HG03457 (cell line): ENCODE data around the gene NSD1.

Source experiments
- ATAC-seq: cut with Tn5 transposase; IDR thresholded peaks from one replicate; pipeline ENCODE4 v1.9.1; 2021; ENCODE audit warnings: moderate number of reproducible peaks; ENCODE audit not compliant: unreplicated experiment

NSD1 gene

DNA sequence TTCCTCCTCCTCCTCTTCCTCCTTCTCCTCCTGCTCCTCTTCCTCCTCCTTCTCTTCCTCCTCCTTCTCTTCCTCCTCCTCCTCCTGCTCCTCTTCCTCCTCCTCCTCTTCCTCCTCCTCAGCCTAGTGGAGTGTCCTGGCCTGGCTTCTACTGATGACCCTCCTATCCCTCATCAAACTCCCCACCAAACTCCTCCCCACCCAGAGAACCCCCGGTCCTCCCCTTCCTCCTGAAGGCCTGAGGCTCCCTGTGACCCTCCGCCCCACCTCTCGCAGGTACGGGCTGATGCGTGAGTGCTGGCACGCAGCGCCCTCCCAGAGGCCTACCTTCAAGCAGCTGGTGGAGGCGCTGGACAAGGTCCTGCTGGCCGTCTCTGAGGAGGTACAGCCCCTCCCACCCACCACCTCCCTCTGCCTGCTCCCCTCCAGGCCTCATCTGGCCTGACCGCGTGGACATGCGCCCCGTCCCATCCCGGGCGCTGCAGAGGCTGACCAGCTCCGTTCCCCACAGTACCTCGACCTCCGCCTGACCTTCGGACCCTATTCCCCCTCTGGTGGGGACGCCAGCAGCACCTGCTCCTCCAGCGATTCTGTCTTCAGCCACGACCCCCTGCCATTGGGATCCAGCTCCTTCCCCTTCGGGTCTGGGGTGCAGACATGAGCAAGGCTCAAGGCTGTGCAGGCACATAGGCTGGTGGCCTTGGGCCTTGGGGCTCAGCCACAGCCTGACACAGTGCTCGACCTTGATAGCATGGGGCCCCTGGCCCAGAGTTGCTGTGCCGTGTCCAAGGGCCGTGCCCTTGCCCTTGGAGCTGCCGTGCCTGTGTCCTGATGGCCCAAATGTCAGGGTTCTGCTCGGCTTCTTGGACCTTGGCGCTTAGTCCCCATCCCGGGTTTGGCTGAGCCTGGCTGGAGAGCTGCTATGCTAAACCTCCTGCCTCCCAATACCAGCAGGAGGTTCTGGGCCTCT lies 36.3 kb upstream of the NSD1 start:
- ATAC-seq, result no peak

DNA sequence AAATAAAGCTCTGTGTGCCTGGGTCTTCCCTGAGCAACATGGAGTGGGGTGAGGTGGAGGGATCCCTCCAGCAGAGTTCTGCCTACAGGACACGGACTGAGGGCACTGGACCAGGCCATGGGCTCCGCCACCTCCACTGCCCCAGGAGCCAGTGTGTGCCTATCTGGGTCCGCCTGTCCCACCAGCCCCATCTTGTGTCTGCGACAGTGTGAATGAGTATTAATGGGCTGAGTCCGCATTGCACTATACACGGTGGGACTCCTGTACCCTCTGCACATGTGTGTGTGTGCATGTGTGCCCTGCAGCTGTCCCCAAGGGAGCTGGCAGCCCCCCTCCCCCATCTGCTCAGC lies 35.5 kb upstream of the NSD1 start:
- ATAC-seq, result no peak

DNA sequence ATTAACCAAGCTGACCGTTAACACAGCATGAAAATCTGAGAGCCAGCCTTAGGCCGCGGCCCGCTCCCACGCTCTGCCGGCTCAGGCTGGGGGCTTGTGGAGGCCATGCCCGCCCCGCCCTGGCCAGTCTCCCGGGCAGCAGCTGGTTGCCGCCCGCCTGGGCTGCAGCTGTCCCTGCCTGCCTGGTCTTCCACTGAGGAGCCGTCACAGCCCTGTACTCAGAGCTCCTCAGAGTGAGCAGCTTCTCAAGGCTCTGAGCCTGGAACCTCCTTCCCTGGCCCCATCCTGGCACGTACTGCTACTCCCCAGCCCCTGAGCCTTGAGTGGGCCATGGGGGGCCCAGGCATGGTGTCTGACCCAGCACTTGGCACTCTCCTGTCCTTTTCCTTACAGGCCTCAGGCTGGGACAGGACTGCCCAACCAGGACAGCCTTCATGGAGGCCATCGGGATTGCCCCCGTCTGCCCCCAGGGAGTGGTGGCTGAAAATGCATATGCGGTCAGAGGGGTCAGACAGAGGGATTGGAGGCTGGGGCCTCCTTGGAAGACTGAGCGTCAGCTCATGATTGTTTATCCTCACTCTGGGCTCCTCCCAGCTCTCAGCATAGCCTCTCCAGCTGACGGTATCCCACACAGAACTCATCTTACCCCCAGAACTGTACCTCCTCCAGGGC lies 35.0 kb upstream of the NSD1 start:
- no peak for ATAC-seq

DNA sequence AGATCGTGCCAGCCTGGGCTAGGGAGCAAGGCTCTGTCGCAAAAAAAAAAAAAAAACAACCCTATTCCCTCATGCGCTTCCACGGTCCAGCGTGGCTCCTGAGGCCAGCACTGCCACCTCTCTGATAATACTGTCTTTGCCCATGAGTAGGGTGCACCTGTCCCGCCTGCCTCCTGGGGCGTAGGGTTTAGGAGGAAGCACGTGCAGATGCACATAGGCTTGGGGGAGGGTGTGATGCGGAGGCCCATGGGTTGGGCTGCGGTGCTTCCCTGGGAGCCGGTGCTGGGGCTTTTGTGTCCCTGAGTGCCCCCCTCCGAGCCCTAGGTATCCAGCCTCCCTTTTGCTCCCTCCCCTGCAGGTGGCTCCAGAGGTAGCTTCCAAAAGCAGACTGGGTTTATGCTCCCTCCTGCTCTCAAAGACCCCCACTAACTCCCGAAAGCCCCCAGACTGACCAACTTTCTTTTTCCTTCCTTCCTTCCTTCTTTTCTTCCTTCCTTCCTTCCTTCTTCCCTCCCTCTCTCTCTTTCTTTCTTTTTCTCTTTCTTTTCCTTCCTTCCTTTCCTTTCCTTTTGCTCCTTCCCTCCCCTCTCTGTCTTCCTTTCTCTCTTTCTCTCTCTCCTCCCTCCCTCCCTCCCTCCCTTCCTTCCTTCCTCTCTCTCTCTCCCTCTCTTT lies 34.0 kb upstream of the NSD1 start:
- no peak for ATAC-seq

DNA sequence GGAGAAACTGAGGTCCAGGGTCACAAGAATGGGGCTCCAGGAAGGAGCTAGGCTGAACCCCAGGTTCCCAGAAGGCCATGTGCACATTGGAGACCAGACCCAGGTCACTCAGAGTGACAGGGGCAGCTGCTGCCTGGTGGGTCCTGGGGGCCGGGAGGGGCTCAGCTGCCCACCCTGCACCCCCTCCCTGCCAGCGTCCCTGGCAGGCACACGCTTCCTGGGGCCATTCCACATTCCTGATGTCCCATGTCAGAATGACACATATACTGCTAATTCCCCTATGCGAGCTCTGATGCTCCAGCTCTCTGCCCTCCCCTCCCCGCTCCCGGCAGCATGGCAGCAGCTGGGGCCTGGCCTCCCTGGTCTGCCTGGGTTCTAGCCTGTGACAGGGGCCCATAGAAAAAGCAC lies 32.9 kb upstream of the NSD1 start:
- no peak for ATAC-seq

DNA sequence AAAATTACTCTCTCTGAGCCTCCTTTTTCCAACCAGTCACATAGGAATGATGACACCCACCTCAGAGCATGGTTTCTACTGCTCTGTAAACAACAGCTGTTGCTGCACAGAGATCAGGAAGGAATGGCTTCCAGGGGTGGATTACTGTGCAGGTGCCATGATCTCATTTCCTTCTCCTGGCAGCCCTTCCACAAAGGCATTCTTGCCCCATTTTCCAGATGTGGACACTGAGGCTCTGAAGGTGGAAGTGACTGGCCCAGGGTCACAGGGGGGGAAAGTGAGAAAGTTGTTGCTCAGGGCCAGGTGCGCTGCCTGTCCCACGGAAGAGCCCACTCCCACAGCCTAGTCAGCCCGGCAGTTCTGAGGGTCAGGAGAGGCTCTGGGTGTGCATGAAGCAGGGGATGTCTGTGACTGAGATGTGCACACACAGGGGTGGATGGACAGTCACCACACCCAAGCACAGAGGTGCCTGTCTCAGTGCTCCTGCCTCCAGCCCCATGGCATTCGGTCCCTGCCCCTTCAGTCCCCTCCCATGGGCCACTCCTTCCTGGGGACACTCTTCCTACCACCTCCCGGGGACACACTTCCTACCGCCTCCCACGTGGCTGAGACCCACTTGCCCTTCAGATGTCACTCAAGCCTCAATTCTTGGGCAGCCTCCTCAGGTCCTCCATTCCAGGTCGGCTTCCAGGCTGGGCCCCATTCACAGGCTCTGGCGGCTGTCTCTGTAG lies 29.9 kb upstream of the NSD1 start:
- ATAC-seq, result no peak

DNA sequence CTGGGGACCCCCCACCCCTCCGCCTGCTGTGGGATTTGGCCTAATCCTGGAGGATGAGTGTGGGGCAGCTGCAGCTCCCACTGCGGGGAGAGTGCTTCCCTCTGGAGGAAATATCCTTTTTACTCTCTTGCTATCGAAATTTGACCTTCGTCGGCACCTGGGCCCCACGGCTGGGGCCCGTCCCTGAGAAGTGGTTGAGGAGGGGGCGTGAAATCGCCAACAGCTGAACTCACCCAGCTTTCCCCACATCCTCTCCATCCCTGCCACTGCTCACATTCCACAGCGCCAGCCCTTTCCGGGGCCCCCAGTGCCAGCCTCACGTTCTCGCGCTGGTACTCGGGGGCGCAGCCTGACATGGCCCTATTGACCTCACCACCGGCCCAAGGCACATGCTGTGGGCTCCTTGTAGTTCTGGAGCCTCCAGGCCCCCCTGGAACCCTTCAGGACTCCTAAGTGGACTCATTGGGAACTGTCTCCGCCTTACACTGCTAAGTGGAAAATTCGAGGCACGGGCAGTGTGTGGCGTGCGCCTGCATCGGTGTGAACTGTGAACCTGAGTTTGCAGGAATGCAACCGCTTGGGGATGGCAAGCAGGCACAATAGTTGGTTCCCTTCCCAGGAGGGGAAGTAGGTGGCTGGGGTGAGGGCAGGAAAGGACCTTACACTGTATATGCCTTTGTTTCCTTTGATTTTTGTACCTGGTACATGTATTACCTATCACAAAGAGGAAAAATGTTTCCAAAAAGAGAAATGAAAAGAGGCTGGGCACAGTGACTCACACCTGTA lies 27.7 kb upstream of the NSD1 start:
- ATAC-seq, result no peak

DNA sequence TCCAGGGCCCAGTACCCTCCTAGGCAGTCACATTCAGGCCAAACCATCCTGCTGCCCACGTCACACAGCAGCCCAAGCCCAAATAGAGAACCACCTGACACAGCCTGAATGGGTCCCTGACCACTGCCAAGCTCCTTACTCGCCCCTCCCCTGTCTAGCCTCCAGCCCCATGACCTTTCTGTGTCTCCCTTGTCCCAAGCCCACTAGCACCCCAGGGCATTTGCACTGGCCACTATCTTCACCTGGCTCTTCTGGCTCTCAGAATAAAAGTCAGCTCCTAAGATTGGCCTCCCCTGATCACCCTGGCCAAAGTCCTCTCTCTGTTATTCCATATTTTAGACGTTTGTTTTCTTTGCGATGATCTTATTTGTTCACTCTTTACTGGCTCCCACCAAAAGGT lies 26.4 kb upstream of the NSD1 start:
- ATAC-seq, result no peak

DNA sequence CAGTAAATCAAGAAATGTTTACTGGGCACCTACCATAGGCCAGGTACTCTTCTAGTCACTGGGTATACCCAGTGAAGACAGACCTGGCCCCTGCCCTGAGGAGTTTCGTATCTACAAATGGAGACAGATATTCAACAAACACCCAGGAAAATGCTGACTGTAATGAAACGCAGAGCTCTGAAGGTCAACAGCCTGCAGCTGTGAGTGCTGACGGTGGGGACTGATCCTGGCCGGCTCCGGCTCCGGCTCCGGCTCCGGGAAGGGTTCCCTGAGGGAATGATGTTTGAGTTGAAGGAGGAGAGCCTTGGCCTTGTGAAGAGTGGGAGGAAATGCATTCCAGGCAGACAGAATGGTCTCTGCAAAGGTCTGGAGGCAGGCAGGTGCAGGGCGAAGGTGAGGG lies 23.8 kb upstream of the NSD1 start:
- ATAC-seq, result no peak

DNA sequence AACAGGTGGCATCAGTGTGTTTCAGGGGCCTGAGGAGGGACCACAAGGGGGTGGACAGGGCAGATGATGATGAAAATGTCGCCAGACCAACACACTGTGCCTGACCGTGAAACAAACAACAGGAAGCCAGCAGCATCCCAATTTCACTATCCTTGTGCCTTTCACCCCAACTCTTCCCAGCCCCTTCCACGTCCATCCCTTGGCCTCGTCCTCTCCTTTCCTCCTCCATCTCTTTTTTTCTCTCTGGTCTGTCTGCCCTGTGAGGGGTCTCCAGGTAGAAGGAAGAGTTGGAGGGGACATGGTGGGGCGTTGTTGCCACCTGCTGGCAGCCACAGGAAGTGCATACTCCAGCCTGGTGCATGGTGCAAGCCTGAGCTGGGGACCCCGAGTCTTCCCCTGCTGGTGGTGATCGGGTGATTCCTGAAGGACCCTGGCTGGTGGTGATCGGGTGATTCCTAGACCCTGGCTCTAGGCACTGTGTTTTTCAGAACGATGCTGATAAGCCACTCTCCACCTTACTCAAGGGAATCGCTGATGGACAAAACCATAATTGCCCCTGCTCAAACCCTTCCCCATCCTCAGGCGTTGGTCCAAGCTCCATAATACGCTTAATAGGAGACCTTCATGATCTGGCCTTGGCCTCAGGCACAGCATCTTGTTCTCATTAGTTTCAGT lies 21.7 kb upstream of the NSD1 start:
- no peak for ATAC-seq

DNA sequence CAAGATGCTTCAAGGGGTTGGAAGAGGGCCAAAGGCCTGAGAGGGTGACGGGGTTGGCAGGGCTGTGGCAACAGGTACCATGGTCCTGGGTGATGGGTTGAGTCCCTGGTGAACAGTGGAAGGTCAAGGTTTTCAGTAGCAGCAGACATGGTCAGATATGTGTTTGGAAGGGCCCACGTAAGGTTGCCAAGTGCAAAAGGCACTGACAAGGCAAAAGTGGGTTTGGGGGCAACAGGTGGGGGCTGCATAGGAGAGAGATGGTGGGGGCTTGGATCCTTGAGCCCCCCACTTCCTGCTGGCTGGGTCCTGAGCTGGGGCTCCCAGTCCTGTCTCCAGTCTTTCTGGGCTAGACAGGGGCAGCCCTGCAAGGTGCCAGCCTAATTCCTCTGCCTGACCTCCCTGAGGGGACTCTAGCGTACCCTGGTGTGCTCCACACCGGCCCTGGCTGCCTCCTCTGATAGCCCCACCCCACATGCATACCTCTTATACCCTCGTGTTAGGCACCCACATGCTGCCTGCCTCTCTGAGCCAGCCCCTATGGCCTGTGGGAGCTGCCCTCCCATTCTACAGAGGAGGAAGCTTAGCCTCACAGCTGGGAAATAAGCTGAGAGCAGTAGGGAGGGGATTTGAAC lies 20.9 kb upstream of the NSD1 start:
- ATAC-seq, result no peak

DNA sequence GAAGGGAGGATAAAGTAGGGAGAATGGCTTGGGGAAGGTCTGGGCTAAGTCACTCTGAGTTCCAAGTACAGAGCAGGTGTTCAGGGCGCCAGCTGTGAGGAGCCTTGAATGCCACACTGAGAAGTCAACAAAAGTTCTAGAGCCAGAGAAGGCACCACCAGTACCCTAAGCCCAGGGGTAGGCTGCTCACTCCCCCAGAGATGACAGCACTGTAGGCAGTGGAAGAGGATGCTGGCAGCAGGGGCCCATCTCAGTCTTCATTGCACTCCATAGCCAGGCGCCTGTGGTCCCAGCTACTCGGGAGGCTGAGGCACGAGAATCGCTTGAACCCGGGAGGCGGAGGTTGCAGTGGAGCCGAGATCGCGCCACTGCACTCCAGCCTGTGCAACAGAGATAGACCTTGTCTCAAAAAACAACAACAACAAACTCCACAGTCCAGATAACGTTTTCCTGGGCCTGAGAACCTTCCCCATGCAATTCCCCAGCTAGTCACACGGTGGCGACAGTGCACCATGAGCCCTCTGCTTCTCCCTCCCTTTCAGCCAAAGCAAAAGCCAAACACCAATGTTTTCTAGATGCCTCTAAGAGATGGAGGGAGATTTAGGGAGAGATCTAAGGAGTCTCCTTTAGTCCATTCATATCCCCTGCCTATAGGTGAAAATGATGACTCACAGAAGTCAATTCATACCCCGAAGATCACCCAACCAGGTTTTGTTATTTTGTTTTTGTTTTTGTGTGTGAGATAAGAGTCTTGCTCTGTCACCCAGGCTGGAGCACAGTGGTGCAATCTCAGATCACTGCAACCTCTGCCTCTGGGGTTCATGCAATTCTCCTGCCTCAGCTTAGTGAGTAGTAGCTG lies 19.8 kb upstream of the NSD1 start:
- ATAC-seq, result no peak

DNA sequence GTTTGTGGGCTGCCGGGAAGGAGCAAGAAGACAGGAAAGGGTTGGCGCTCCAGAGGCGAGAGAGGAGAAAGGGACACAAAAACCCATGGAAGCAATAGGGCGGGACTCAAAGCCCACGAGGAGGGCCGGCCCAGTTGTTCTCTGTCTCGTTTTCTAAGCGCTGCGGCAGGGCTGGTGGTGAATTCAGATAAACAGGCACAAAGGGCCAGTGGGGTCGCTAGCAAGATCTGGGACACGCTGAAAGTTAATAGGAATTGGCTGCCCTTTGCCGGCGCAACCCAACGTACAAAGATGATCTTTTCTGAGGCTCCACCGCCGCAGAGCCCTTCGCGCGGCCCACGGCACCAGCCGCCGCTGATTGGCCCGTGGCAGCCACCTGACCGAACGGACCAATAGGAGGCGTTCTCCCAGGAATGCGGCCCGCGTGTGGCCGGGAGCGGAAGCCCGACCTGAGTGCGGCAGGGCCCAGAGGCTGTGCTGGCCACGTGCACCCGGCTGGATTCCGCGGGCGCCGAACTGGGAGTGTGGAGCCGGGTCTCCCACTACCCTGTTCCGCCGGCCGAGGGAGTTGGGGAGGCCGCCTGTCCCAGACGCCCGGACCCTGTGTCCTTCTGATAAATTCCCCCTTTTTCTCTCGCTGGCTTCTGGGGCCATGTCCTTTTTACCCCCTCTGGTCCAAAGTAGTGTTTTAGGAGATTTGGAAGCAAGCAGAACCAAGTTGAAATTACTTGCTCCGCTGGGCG lies 16.8 kb upstream of the NSD1 start:
- peak; percentile 61 for ATAC-seq

DNA sequence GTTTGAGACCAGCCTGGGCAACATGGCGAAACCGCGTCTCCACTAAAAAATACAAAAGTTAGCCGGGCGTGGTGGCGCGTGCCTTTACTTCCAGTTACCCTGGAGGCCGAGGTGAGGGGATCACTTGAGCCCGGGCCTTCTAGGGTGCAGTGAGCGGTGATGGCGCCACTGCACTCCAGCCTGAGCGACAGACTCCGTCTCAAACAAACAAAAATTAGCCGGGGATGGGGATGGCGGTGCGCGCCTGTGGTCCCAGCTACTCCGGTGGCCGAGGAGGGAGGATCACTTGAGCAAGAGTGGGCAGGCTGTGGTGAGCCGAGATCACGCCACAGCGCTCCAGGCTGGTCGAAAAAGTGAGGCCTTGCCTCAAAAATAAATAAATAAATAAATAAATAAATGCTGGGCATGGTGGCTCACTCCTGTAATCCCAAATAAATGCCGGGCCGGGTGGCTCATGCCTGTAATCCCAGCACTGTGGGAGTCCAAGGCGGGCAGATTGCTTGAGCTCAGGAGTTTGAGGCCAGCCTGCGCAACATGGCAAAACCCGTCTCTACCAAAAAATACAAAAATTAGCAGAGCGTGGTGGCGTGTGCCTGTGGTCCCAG lies 16.0 kb upstream of the NSD1 start:
- no peak for ATAC-seq

DNA sequence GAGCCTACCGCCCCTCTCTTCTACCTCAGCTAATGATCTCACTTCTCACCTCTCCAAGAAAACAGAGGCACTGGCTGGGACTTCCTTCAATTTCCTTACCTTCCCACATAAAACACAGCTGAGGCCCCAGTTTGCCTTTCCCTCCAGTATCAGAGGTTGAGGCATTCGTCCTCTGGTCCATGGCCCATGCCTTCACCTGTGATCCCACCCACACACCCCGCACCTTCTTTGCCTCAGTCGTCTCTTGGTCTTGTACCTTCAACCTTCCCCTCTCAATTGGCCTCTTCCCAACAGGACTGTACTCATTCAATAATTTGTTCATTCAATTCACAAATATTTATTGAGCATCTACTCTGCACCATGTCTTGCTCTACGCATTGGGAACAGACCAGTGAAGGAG lies 11.0 kb upstream of the NSD1 start:
- ATAC-seq, result no peak

DNA sequence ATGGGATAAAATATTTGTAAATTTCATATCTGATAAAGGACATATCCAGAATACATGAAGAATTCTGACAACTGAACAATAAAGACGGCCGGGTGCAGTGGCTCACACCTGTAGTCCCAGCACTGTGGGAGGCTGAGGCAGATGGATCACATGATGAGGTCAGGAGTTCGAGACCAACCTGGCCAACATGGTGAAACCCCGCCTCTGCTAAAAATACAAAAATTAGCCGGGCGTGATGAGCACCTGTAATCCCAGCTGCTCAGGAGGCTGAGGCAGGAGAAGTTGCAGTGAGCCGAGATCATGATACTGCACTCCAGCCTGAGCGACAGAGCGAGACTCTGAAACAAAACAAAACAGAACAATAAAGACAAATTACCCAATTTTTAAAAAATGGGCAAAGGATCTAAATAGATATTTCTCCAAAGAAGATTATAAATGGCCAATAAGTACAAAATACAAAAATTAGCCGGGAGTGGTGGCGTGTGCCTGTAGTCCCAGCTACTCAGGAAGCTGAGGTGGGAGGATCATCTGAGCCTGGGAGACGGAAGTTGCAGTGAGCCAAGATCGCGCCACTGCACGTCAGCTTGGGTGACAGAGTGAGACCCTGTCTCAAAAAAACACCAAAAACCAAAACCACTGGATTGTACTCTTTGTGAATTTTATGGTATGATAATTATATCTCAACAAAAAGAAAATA lies 9.6 kb upstream of the NSD1 start:
- ATAC-seq, result no peak

DNA sequence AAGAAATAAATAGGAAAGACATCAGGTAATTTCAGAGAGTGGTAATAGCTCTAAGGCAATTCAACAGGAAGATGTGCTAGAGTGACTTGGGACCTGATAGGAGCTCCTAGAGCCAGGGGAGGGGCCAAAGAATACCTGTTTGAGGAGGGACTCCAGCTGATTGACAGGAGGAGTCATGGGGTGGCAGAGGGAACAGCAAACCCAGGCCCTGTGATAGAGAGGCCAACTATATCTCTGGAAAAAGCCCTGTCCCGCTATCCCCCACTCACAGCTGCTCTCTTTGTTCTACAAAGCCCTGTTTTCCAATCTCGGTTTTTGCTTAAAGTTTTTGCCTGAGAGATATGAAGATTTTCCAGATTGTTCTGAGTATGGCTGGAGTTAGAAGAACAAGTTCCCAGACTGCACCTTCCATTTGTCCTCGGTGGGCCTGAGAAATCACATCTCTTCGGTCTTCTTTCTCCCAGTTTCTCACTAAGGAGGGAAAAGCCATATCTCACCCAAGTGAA lies 9.0 kb upstream of the NSD1 start:
- no peak for ATAC-seq
